Head of caudate nucleus (tissue), 42 donors: Measurements from ENCODE around the gene LAMC1.

ENCODE experiments used
- DNase-seq, 42 donors: peaks; one replicate each; pipeline versions ENCODE4 v3.0.0 to v3.0.0-alpha.2; 2020 to 2021; ENCODE audit warnings: mixed read lengths in 7 of 42
- intact Hi-C: fragments of 100-400 bp; cut with DNase I; formaldehyde crosslinking; loops from one replicate; pipeline ENCODE4 v1.15.0; 2022

The LAMC1 gene

DNA sequence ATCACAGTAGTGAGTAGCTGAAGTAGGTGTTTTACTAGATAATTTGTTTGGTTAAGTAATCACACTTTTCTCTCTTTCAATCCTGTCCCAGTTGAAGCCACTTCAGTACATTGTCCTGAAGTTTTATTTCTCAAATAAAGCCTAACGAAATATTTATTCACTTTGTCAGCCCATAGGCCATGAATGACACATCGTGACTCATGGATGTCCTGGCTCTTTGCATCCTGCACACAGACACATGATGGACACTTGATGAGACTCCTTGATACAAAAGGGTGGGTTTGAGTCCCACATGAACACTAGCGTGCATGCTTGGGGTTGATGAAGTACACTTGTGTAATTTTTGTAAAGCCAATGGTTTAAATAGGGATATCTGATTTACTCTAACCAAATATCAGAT is 140.1 kb downstream of the LAMC1 start:
- intact Hi-C loops: no loop called here
- no peak for DNase-seq

GRCh38 chr1:183164340-183164739 is 141.1 kb downstream of the LAMC1 start:
- no peak for DNase-seq
- intact Hi-C loops: no loop called here

DNA sequence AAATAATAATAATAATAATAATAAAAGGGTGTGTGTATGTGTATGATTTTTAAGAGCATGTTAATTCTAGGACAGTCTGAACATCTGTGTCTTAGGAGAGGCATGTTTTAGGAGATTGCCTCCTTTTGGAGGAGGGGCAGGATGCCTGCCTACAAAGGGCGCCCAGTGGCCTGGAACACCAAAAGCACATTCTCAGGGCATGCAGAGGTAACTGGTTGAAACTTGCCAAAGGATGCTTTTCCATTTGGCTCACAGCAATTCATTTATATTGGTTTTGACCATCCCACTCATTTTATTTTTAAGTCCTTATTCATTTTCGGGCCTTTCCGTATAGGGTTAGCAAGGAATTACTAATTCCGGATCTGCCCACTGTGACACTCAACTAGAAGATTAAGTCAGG is 141.7 kb downstream of the LAMC1 start:
- intact Hi-C loops: no loop called here
- DNase-seq: no peak

DNA sequence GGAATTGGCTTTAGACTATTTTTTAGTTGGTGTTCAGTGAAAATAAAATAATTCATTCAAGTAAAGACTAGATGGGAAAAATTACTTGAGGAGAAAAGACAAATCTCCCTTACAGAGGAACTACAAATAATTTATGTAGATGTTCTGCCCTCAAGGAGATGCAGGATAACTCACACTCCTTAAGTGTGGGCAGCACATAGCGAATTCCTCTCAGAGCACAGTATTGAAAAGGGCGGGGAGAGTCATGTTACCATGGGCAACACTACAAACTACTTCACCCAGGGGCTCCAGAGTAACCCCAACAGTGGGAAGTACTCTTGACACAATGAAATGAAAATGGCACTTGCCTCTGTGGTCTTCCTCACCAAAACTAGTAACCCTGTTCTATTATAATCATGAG is 142.2 kb downstream of the LAMC1 start:
- peak in 10 of 42 donors; percentile 7 to 50 (median 16) for DNase-seq
- intact Hi-C loops: no loop called here

GRCh38 chr1:183166454-183166853 is 143.2 kb downstream of the LAMC1 start:
- intact Hi-C loops: no loop called here
- peak in 40 of 42 donors; percentile 21 to 85 (median 52) for DNase-seq

DNA sequence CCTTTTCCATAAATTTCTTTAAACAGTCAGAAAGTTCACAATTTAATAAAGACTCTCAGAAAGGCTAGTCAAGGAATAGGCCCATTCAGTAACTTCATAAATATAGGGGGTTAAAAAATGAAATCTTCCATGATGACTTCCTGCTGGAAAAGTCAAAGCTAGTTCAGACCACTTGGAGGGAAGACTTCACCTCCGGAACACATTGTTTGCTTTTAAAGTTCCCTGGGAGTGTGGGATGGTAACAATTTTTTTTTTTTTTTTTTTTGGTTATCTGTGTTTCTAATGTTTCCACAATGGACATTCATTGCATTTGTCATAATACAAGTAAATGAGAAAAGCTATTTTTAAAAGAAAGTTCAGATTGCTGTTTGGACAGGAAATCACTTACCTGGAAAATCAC is 144.5 kb downstream of the LAMC1 start:
- intact Hi-C loops: no loop called here
- no peak for DNase-seq

DNA sequence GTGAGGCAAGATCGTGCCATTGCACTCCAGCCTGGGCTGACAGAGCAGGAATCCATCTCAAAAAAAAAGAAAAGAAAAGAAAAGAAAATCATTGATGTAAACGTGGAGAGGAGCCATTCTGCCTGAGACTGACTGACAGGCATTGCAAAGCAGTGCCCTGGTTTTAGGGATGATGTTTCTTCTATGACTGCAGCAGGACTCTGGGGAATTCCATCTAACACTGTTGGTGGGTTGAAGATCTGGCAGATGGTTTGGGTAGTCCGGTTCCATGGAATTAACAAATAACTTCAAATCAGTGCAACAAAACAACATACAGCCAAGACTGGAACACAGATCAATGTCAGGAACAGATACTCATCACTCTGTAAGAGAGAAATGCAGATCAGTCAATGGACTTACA is 145.1 kb downstream of the LAMC1 start:
- DNase-seq: no peak
- intact Hi-C loops: no loop called here

- intact Hi-C loops: no loop called here
- no peak for DNase-seq
Measured at GRCh38 chr1:183173828-183174227, 150.6 kb downstream of the LAMC1 start.

GRCh38 chr1:183175631-183176030 is 152.4 kb downstream of the LAMC1 start:
- intact Hi-C loops: no loop called here

DNA sequence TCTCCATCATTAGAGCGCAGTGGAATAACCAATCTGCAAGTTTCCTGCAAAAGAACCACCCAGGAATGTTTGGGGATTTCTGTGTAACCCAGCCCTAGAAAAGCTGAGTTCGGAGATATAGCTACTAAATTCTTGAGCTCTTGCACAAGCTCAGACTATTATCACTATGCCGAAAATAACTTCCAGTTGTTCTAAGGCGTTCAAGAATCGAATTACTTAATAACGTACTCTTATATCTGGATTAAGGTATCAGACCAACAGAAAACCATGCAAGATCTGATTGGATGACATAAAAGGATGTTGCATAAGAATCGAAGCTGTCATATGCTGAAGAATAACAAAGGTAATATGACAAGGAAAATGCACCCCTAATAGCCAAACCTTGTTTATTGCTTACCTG is 155.3 kb downstream of the LAMC1 start:
- intact Hi-C loops: no loop called here
- DNase-seq: no peak

More at GRCh38 chr1:183175631-183176030, 152.4 kb downstream of the LAMC1 start:
- DNase-seq: no peak

DNA sequence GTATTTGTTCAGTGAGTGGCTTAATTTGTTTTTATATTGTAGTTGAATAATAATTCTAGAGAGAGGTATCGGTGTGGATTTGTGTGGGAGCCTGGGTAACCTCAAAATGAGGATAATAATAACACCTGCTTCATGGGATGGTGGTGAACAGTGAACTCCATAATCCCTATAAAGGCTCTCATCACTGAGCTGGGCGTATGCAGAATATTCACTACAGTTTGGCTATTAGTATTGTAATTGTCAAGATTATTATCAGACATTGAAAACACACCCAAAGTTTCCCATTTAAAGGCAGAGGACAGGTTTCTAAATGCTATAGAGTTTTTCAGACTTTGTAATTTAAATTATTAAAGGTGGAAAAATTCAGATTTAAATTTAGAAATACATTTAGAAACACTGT is 155.8 kb downstream of the LAMC1 start:
- intact Hi-C loops: no loop called here

DNA sequence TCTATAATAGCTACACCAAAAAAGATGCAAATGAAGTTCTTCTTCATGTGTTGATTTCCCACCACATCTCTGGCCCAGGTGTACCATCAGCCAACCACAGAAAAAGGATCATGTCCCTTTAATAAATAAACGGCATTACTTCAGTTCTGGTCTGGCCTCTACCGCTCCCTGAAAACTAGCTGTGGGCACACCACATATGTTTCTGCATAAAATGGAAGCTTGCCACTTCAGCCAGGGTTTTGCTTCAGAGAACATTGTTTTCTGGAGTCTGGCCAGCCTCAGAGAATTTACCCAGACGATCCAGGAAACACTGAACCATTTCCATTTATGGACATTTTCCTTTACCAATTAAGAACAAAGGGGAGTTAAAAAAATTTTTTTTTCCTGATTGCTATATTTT is 157.0 kb downstream of the LAMC1 start:
- intact Hi-C loops: no loop called here
- DNase-seq: no peak

More for the DNA sequence above, 155.8 kb downstream of the LAMC1 start:
- no peak for DNase-seq

- no peak for DNase-seq
- intact Hi-C loops: no loop called here
Measured at GRCh38 chr1:183180634-183181056, 157.4 kb downstream of the LAMC1 start.

GRCh38 chr1:183185941-183186490 is 162.8 kb downstream of the LAMC1 start, which contains the start of gene LAMC2:
LAMC2 (plus strand) TSS chr1:183186264; CDS start chr1:183186353, 89 bp downstream.
- DNase-seq: peak; percentile 10 to 81 (median 54)
- intact Hi-C loops: no loop called here

- DNase-seq: no peak
- intact Hi-C loops: no loop called here
Measured at GRCh38 chr1:183186841-183187240, 163.6 kb downstream of the LAMC1 start.

DNA sequence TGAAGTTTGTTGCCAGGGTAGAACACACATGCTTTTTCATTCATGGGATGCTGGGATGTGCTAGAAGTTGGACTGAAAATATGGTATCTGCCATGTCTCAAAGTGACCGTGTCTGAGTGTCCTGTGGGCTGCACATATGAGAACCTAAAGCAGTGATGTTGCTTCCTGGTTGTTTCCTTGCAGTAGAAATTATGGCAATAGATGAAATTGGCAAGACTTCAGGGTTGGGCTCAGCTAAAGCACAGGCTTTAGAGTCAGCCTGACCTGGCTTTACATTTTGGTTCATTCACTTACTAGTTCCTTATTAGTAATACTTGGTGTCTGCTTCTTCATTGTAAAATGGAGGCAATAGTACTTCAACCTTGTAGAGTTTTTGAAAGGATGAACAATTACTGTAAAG is 165.0 kb downstream of the LAMC1 start:
- no peak for DNase-seq
- intact Hi-C loops: no loop called here

DNA sequence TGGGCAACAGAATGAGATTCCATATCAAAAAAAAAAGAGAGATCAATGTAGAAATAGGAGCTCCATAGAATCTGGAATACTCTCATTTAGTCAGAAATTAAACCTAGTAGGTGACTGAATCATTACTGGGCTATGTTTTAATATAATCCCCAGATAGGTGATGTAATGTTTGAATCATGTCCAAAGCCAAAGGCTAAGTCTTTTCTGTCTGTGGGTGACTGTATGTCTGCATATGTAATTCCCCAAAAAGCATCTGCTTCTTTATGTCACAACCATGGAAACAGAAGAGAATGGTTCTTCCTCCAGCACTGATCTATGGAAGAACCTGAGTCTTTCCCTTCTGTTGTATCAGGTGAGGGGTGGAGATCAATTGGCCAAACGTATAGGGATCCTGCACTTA is 168.6 kb downstream of the LAMC1 start:
- intact Hi-C loops: no loop called here

DNA sequence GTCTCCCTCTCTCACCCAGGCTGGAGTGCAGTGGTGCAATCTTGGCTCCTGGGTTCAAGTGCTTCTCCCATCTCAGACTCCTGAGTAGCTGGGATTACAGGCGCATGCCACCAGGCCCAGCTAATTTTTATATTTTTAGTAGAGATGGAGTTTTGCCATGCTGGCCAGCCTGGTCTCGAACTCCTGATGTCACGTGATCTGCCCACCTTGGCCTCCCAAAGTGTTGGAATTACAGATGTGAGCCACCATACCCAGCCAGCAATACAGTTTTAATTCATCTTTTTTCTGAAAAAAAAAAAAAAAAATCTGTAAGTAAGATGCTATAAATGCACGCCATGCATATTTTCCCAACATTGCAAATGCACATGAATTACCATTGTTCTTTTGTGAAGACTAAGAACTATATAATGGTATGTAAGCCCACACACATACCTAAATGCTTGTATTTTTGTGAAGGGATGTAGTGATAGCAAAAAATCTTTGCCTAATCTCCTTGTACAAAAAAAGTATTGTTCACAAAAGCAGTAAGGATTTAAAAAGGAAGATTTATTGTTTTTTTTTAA is 170.8 kb downstream of the LAMC1 start:
- no peak for DNase-seq
- intact Hi-C loops: no loop called here

More for the DNA sequence above, 168.6 kb downstream of the LAMC1 start:
- no peak for DNase-seq

DNA sequence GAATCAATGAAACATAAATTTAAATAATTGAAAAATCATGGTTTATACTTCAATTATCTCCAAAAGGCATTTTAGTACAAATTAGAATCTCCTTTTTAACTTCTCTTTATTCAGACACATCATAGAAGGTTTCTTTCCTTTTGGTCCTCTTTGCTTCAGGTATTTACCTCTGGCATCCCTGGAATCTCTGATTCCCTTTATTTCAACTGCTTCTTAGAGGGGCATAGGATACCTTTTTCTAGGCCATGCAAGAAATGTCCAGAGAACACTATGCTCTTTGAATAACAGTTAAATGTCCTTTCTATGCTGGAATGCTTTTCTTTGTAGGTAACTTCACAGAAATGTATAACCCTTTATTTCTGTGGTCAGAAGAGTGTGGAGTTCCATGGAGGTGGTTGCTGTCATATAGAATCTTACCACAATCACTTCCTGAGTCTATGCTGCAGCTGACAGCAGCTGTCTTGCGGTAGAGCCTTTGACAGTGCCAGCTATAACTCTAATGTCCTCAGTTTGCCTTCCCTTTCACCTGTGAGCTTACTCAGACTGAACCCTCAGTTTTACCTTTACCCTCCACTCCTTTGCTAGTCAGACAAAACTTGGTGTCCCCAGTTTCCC is 171.4 kb downstream of the LAMC1 start:
- no peak for DNase-seq
- intact Hi-C loops: no loop called here

- intact Hi-C loops: no loop called here
- no peak for DNase-seq
Measured at GRCh38 chr1:183195142-183195574, 171.9 kb downstream of the LAMC1 start.
